Adipose tissue (tissue), 3 donors: ENCODE data around the gene NOX3. TPM values are rescaled to one million over a fixed set of nuclear protein-coding genes. Genes with fewer than 3 reads are reported as not detected.

ENCODE experiments used
- H3K27ac ChIP-seq: one replicate; pipeline ENCODE4 v1.5.1; 2013; ENCODE audit warnings: low read depth, low read length
- WGBS, 3 donors: extraction: QIAGEN DNeasy Blood & Tissue Kit; methylation state at CpG; one replicate each; pipeline ENCODE4 v1.1.7; 2013; 5-methylcytosine and 5-hydroxymethylcytosine counted together
- polyA plus RNA-seq, 3 donors: library from polyadenylated mRNA; stranded (reverse); fragments of 200-250 nt; gene quantifications; one replicate each; pipeline ENCODE4 v1.2.3, GENCODE V29; 2013
- donor health status: healthy with polysubstance abuse.
- donor health status: Bipolar disorder and iron deficiency.
- donor health status: healthy.

Gene NOX3
- polyA plus RNA-seq, 3 donors: not detected

- no peak overlapping the region for H3K27ac ChIP-seq
- WGBS, 3 donors: 72 to 81% (median 80%) methylated on average over 4 of the region's 4 CpGs
Observed at GRCh38 chr6:155441112-155441465, 14.6 kb downstream of the NOX3 start.

DNA sequence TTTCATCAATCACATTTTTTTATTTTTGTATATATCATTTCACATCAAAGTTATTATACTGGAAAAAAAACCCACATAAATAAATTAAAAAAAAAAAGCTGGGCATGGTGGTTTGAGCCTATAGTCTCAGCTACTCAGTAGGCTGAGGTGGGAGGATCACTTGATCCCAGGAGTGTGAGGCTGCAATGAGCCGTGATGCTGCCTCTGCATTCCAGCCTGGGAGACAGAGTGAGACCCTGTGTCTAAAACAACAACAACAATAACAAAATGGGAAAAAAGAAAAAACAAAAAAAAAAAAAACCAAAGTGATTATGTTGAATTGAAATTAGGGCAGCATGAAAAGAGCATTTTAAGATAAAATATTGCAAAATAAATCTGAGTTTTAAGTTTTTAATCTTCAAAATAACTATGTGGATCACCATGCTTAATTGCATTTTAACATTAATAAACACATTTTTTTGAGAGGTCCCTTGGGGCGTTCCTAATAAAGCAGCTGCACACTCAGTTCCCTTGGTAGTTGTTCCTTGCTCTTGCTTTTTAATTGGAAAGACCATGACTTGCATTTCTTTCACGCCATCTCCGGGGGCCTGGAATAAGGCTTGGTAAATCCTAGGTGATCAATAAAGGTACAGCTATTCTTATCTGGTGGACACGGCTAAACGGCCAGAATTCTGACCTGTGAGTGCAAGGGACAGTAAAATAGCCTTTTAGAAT lies 15.1 kb downstream of the NOX3 start:
- WGBS, 3 donors: 46 to 84% (median 78%) methylated on average over 6 of the region's 6 CpGs
- H3K27ac ChIP-seq: no peak overlapping the region

GRCh38 chr6:155439376-155439775 lies 16.3 kb downstream of the NOX3 start:
- H3K27ac ChIP-seq: no peak overlapping the region
- WGBS, 3 donors: 84 to 89% (median 85%) methylated on average over 3 of the region's 3 CpGs

GRCh38 chr6:155436981-155437749 lies 18.5 kb downstream of the NOX3 start:
- no peak overlapping the region for H3K27ac ChIP-seq
- WGBS, 3 donors: 69 to 76% (median 70%) methylated on average over 5 of the region's 5 CpGs

GRCh38 chr6:155434829-155435423 lies 20.7 kb downstream of the NOX3 start:
- 80 to 96% (median 95%) methylated on average over 13 of the region's 13 CpGs for WGBS, 3 donors
- H3K27ac ChIP-seq: no peak overlapping the region

GRCh38 chr6:155434096-155434495 lies 21.5 kb downstream of the NOX3 start:
- 73 to 88% (median 86%) methylated on average over 8 of the region's 8 CpGs for WGBS, 3 donors
- H3K27ac ChIP-seq: no peak overlapping the region

DNA sequence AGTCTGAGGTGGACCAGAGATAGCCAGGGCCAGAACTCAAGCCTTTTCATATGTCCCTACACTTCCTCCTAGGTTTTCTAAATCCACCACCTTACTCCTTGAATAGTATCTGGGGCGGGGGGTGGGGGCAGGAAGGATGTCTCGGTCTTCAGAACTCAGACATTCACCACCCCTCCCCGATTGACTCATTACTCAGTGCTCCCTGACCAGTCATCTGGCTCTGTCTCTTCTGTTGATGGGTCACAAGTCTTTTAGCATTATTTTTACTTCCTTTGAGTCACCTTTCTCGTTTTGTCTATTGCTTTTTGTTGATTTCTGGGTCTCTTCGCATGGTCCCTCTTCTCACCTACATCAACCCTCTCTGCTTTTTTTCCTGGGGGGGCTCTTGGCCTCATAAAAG lies 23.3 kb downstream of the NOX3 start:
- WGBS, 3 donors: 68 to 89% (median 89%) methylated on average over 5 of the region's 5 CpGs
- no peak overlapping the region for H3K27ac ChIP-seq

DNA sequence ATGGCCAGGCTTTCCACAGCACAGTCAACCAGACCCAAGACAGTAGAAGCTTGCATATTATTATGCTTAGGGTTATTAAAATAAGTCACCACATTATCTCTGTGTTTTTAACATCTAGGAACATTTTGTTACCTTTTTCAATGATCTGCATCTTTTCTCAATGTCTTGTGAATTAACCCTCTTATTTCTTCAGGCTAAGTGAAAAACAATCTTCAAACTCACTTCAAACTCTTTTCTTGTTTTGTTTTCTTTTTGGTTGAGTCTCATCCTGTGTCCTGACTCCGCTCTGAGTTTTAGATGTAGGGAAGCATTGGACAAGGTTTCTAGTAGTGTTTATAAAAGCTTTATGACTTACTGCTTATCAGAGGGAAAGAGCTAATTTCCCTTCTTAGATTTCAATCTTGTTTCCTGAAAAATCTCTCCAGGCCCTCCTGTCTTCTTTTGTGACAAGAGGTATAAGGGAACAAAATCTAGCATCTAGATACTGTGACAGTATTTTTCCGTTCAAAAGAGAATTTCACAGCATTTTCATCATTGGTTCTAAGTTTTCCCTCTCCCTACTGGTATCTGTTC lies 26.2 kb downstream of the NOX3 start:
- no peak overlapping the region for H3K27ac ChIP-seq
- WGBS, 3 donors: 67 to 79% (median 74%) methylated on average over 2 of the region's 2 CpGs

DNA sequence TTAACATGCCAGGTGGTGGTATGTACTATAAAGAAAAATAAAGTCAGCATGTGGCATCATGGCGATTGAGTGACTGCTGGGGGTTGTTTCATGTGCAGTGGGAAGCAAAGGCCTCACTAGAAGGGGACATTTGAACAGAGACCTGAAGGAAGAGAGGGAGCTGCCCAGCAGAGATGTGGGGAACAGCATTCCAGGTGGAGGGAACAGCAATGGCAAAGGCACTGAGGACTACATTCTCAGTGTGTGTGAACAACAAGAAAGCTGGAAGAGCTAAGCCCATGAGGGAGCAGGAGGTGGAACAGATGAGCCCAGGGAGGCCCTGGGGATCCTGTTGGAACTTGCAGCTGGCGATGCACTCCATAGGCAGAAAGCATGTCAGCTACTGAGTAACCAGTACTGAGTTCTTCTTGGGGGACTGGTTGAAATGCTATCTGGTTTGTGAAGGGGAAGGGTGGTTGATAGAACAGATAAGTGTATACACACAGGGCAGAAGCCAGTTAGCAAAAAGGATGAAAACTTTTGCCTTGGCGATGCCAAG lies 29.2 kb downstream of the NOX3 start:
- WGBS, 3 donors: 77 to 97% (median 95%) methylated on average over 3 of the region's 3 CpGs

GRCh38 chr6:155424181-155424580 lies 31.5 kb downstream of the NOX3 start:
- H3K27ac ChIP-seq: no peak overlapping the region
- 87 to 91% (median 91%) methylated on average over 2 of the region's 2 CpGs for WGBS, 3 donors

More for the DNA sequence above, 29.2 kb downstream of the NOX3 start:
- H3K27ac ChIP-seq: no peak overlapping the region

GRCh38 chr6:155422635-155423034 lies 33.0 kb downstream of the NOX3 start:
- no peak overlapping the region for H3K27ac ChIP-seq
- 83 to 96% (median 93%) methylated on average over 10 of the region's 10 CpGs for WGBS, 3 donors

- 66 to 98% (median 89%) methylated on average over 2 of the region's 2 CpGs for WGBS, 3 donors
- no peak overlapping the region for H3K27ac ChIP-seq
Observed at GRCh38 chr6:155420492-155420891, 35.1 kb downstream of the NOX3 start.

DNA sequence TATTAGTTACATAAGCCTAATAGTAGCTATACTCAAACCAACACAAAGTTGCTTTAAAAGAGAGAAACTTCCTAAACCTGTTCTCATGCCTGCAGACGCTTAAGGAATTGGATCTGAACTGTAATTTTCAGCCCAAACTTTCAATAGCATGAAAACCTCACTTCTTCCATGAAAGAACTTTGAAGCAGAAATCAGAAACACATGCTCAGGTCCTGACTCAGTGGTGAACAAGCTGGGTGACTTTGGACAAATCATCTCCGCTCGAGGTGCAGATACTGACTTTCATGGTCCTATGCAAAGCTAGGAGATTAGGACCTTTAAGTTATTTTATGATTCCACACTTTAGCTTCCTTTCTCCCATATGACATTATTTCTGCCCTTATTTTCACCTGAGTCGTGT lies 36.5 kb downstream of the NOX3 start:
- 87 to 91% (median 90%) methylated on average over 4 of the region's 4 CpGs for WGBS, 3 donors

GRCh38 chr6:155418017-155418761 lies 37.5 kb downstream of the NOX3 start:
- WGBS, 3 donors: 5 to 42% (median 9%) methylated on average over 9 of the region's 9 CpGs
- H3K27ac ChIP-seq: no peak overlapping the region

More for the DNA sequence above, 36.5 kb downstream of the NOX3 start:
- H3K27ac ChIP-seq: no peak overlapping the region

DNA sequence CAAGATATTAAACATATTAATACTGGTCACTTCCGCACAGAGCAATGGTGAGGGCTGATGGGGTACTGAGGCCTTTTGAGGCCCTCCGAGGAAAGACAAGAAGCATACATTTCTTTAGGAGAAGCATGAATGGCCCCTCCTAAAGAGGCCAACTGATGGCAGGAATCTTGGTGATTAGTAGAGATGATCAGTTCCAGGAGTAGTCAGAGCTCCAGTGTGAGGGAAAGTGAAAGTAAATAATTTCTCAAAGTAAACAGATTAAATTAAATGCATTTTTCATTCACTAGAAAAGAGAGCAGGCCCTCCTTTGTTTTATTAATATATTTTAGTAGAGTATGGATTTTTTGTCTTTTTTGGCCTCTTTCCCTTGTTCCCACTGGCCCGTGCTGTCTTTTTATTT lies 38.2 kb downstream of the NOX3 start:
- H3K27ac ChIP-seq: no peak overlapping the region
- 62 to 71% (median 65%) methylated on average over 3 of the region's 3 CpGs for WGBS, 3 donors

DNA sequence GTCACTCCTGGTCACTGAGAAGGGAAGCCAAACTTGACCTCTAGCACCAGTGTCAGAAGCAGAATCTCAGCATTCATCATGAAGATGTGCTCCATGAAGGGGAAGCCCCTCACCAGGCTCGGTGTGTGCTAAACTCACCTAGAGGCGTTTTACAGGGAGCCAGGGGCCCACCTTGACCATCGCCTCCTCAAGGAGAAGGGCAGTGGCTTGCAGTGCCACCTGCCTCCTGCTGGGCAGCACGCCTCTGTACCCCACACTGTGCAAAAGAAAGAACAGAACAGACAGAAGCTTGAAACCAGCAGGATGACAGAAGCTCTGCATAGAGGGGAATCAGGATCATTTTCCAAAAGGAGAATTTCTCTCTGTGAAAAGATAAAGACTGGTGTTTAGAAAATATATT lies 39.7 kb downstream of the NOX3 start:
- H3K27ac ChIP-seq: no peak overlapping the region
- 80 to 92% (median 91%) methylated on average over 4 of the region's 4 CpGs for WGBS, 3 donors

GRCh38 chr6:155414049-155414448 lies 41.6 kb downstream of the NOX3 start:
- WGBS, 3 donors: 64 to 96% (median 94%) methylated on average over 3 of the region's 3 CpGs
- no peak overlapping the region for H3K27ac ChIP-seq

DNA sequence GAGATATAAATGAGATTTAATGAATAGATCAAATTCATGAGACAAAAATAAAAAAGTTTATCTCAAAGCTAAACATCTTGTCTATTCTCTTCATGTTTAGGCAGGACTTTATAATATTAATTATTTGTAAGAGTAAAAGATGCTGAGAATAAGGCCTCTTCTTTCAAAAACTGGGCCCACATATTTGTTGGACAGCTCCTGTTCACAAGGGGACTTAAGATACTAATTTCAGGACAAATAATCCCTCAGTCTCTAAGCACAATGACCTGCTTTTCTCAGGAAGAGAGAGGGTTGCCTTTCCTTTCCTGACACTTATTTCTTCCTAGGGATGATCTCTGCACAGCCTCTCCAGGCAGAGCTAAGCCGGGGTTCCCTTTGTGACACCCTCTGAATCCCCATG lies 43.3 kb downstream of the NOX3 start:
- WGBS, 3 donors: 89 to 100% (median 98%) methylated on average over 1 of the region's 1 CpG
- no peak overlapping the region for H3K27ac ChIP-seq
